GM21737 (cell line): Measurements from ENCODE around the gene SERAC1.

ENCODE experiments used
- ATAC-seq: cut with Tn5 transposase; IDR thresholded peaks from one replicate; pipeline ENCODE4 v1.9.1; 2021; ENCODE audit warnings: mild to moderate bottlenecking, moderate library complexity; ENCODE audit not compliant: unreplicated experiment

Gene SERAC1

GRCh38 chr6:158125271-158125670 is 42.8 kb downstream of the SERAC1 start:
- ATAC-seq, result no peak

- ATAC-seq, result no peak
Measured at GRCh38 chr6:158124288-158124687, 43.8 kb downstream of the SERAC1 start.

GRCh38 chr6:158122048-158122447 is 46.0 kb downstream of the SERAC1 start:
- no peak for ATAC-seq

GRCh38 chr6:158121335-158121734 is 46.7 kb downstream of the SERAC1 start:
- ATAC-seq, result no peak

GRCh38 chr6:158118886-158119285 is 49.2 kb downstream of the SERAC1 start:
- ATAC-seq, result no peak

GRCh38 chr6:158115508-158115907 is 52.6 kb downstream of the SERAC1 start:
- no peak for ATAC-seq

- ATAC-seq, result no peak
Measured at GRCh38 chr6:158115102-158115501, 53.0 kb downstream of the SERAC1 start.

- ATAC-seq, result no peak
Measured at GRCh38 chr6:158113802-158114201, 54.3 kb downstream of the SERAC1 start.

GRCh38 chr6:158111987-158112386 is 56.1 kb downstream of the SERAC1 start:
- no peak for ATAC-seq

- no peak for ATAC-seq
Measured at GRCh38 chr6:158110986-158111385, 57.1 kb downstream of the SERAC1 start.

- no peak for ATAC-seq
Measured at GRCh38 chr6:158109748-158110147, 58.3 kb downstream of the SERAC1 start.

GRCh38 chr6:158104696-158105095 is 63.4 kb downstream of the SERAC1 start:
- no peak for ATAC-seq

- ATAC-seq, result no peak
Measured at GRCh38 chr6:158103228-158103627, 64.8 kb downstream of the SERAC1 start.

- ATAC-seq, result no peak
Measured at GRCh38 chr6:158095671-158096070, 72.4 kb downstream of the SERAC1 start.

- ATAC-seq, result no peak
Measured at GRCh38 chr6:158095031-158095430, 73.0 kb downstream of the SERAC1 start.

GRCh38 chr6:158092806-158093205 is 75.3 kb downstream of the SERAC1 start:
- no peak for ATAC-seq

- no peak for ATAC-seq
Measured at GRCh38 chr6:158087224-158087867, 80.7 kb downstream of the SERAC1 start.

GRCh38 chr6:158086504-158087223 is 81.4 kb downstream of the SERAC1 start:
- no peak for ATAC-seq

- ATAC-seq, result no peak
Measured at GRCh38 chr6:158086054-158086503, 82.0 kb downstream of the SERAC1 start.

GRCh38 chr6:158085261-158086053 is 82.6 kb downstream of the SERAC1 start:
- no peak for ATAC-seq

GRCh38 chr6:158083455-158084325 is 84.4 kb downstream of the SERAC1 start:
- no peak for ATAC-seq
